M059J (cell line): ENCODE results near the gene KATNB1. TPM values are rescaled to one million over a fixed set of nuclear protein-coding genes. Genes with fewer than 3 reads are reported as not detected.
A peak's percentile ranks its signal among the peaks of the same experiment; 100 is the strongest.

ENCODE experiments used
- DNase-seq: peaks from one replicate; pipeline ENCODE4 v3.0.0-alpha.2; 2012; ENCODE audit warnings: low read depth
- total RNA-seq: library from RNA; depleted of rRNA; stranded (reverse); fragments of >200 nt; shearing (Covaris generic); gene quantifications from 2 replicates; pipeline ENCODE4 v1.2.3, GENCODE V29; 2014

KATNB1 gene
- total RNA-seq, 1 experiment from 2014 or later, result 38.4 TPM

GRCh38 chr16:57756424-57757325 lies 21.1 kb downstream of the KATNB1 start:
- no peak for DNase-seq

- peak; percentile 76 for DNase-seq
Observed at GRCh38 chr16:57757326-57757786, 21.8 kb downstream of the KATNB1 start.

GRCh38 chr16:57757883-57758282 lies 22.3 kb downstream of the KATNB1 start:
- no peak for DNase-seq

GRCh38 chr16:57758331-57759117 lies 23.0 kb downstream of the KATNB1 start:
- DNase-seq, result no peak

GRCh38 chr16:57759131-57759530 lies 23.6 kb downstream of the KATNB1 start:
- DNase-seq, result no peak

- no peak for DNase-seq
Observed at GRCh38 chr16:57759541-57760356, 24.2 kb downstream of the KATNB1 start.

- DNase-seq, result no peak
Observed at GRCh38 chr16:57760357-57761160, 25.0 kb downstream of the KATNB1 start.

- DNase-seq, result no peak
Observed at GRCh38 chr16:57761301-57761700, 25.7 kb downstream of the KATNB1 start.

- no peak for DNase-seq
Observed at GRCh38 chr16:57761957-57762356, 26.4 kb downstream of the KATNB1 start.

- DNase-seq, result no peak
Observed at GRCh38 chr16:57762365-57763040, 26.9 kb downstream of the KATNB1 start.

- DNase-seq, result no peak
Observed at GRCh38 chr16:57763285-57764005, 27.9 kb downstream of the KATNB1 start.

- DNase-seq, result no peak
Observed at GRCh38 chr16:57764006-57764340, 28.4 kb downstream of the KATNB1 start.

- DNase-seq, result peak; percentile 95
Observed at GRCh38 chr16:57764341-57765159, 29.0 kb downstream of the KATNB1 start.

GRCh38 chr16:57765160-57765728 lies 29.7 kb downstream of the KATNB1 start:
- no peak for DNase-seq

- DNase-seq, result no peak
Observed at GRCh38 chr16:57766714-57767348, 31.3 kb downstream of the KATNB1 start.

GRCh38 chr16:57769541-57770145 lies 34.1 kb downstream of the KATNB1 start:
- no peak for DNase-seq

- DNase-seq, result no peak
Observed at GRCh38 chr16:57770361-57770760, 34.8 kb downstream of the KATNB1 start.
